GM19193 (cell line): Measurements from ENCODE around the gene RTTN.
A peak's percentile ranks its signal among the peaks of the same experiment; 100 is the strongest.

ENCODE experiments used
- POLR2A ChIP-seq: IDR thresholded peaks from 4 replicates; pipeline ENCODE4 v1.6.1; 2011; ENCODE audit not compliant: insufficient read depth, insufficient read length; ENCODE audit errors: extremely low read depth

RTTN gene

GRCh38 chr18:70220628-70221027 lies 15.1 kb upstream of the RTTN start:
- TF ChIP-seq POLR2A, result no peak

GRCh38 chr18:70219688-70220087 lies 14.2 kb upstream of the RTTN start:
- TF ChIP-seq POLR2A, result no peak

GRCh38 chr18:70216788-70217187 lies 11.3 kb upstream of the RTTN start:
- TF ChIP-seq POLR2A, result no peak

GRCh38 chr18:70207181-70207580 lies 1.7 kb upstream of the RTTN start:
- no peak for TF ChIP-seq POLR2A

GRCh38 chr18:70200286-70200685 lies 5.2 kb downstream of the RTTN start:
- no peak for TF ChIP-seq POLR2A

GRCh38 chr18:70197844-70198243 lies 7.6 kb downstream of the RTTN start:
- no peak for TF ChIP-seq POLR2A

DNA sequence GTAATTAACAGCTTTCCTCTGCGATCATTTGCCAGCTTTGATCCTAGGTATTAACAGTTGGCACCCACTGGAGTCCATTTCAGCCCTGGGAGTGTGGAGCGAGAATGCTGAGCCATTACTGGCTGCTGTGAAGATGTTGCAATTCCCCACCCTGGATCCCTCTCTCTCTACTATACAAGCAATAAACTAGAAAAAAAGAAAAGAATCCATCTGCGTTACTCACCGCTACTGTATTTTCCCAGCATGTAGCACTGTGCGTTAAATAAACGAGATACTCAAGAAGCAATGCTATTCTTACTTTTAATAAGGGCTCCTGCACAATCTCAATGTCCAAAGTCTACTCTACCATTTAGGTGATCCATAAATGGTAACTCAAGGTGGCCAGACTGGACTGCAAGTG lies 8.5 kb downstream of the RTTN start:
- TF ChIP-seq POLR2A, result no peak

DNA sequence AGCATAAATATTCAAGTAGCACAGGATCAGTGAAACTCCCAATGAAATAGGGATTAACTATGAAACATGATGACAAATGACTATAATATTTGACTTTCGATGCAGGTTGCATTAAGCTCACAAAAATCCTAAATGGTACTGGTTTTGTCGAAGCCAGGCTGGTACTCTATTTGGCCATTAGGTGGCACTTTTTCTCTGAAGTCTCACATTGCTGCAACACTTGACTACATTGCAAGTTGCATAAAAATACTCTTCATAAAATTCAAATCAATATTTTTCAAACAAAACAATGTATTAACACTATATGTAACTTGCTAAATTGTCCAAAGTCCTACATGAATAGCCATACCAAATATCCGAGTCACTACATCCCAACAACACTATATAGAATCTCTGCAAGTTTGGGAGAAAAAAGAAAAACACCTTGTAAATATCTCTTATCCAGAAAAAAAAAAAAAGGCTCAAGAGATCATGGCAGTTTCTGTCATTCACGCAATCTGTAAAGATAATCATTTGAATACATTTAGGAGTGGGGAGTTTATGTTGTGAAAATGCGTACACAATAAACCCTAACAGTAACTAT lies 9.5 kb downstream of the RTTN start:
- no peak for TF ChIP-seq POLR2A

DNA sequence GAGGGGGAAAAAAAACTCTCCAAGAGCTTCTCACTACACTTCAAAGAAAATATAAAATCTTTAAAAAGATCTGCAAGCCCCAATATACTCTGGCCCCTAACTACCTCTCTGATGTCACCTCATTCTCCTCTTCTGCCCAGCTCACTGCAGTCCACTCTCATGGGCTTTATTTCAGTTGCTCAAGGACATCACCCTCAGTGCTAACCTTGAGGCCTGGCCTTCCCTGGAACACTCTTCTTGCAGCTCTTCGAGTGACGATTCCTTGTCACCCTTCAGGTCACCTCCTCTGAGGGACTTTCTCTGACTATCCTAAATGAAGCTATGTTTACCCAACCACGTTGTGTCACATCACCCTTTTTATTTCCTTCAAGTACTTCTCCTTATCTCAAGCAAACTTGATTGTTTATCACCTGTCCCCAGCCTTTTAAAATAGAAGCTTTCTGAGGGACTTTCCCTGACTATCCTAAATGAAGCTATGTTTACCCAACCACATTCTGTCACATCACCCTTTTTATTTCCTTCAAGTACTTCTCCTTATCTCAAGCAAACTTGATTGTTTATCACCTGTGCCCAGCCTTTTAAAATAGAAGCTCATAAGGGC lies 10.4 kb downstream of the RTTN start:
- peak; percentile 32 for TF ChIP-seq POLR2A

DNA sequence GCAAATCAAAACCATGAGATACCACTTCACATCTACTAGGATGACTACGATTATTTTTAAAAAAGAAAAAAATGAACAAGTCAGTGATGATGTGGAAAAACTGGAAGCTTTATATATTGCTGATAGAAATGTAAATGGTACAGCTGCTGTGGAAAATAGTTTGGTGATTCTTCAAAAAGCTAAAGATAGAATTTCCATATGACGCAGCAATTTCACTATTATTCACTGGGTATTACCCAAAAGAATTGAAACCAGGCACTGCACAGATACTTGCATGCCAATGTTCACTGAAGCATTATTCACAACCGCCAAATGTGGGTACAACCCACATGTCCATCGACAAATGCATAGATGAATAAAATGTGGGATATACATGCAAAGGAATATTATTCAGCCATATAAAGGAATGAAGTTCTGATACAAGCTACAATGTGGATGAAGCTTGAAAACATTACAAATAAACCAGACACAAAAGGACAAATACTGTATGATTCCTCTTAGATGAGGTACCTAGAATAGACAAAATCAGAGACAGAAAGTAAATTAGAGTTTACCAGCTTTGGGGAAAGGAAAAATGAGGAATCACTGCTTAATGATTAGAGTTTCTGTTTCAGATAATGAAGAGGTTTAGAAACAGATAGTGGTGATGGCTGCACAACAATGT lies 11.1 kb downstream of the RTTN start:
- no peak for TF ChIP-seq POLR2A

- TF ChIP-seq POLR2A, result no peak
These were observed 15.0 kb downstream of the RTTN start for GRCh38 chr18:70190529-70190928.

DNA sequence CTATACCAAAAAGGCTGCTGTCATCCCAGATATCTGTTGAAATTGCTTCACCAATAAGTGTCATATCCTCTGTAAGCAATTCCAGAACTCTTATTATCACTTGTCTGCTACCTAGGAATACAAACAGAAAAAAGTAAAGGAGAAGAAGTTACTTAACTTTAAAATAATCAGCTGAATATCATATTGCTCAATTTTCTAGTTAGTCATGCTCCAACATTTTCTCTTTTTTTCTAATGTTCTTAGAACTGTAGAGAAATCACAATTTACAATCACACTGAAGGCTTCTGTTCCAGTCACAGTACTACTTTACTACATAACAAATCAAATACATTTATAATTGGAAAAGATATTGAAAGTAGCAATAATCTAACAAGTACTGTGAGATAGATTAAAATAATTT lies 17.4 kb downstream of the RTTN start:
- TF ChIP-seq POLR2A, result no peak

- TF ChIP-seq POLR2A, result no peak
These were observed 22.0 kb downstream of the RTTN start for GRCh38 chr18:70183441-70183840.

DNA sequence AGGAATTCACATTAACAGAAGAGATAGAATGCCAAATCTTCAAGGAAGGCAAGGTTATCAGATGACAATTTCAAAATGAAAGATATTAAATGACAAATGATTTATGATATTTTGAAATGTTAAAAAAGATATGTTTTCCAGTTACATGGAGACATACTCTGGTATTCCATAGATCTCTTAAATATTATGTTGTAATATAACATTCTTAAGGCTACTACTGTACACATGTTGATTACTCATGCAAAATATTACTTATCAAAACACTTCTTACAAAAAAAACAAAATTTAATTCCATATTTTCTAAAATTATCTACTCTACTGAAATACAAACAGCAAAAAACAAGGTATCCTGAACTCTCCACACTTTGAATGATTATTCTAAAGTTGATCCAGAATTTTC lies 22.9 kb downstream of the RTTN start:
- no peak for TF ChIP-seq POLR2A

DNA sequence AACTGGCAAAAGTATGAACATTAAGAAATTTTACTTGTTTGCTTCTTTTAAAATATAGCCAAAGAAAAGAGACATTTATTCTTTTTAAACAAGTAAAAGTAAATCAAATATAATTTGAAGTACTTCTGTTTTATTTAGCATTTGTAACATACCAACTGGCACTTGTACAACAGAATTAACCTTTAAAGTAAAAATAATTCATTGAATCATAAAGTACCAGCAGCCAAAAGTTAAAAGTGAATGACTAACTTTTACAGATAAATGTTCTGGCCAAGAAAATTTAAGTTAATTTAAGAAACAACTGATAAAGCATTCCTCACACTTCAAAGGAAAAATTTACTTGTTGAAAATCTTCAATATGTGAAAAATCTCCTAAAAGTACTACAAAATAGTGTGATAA lies 23.8 kb downstream of the RTTN start:
- no peak for TF ChIP-seq POLR2A

- TF ChIP-seq POLR2A, result no peak
These were observed 24.5 kb downstream of the RTTN start for GRCh38 chr18:70181015-70181414.

DNA sequence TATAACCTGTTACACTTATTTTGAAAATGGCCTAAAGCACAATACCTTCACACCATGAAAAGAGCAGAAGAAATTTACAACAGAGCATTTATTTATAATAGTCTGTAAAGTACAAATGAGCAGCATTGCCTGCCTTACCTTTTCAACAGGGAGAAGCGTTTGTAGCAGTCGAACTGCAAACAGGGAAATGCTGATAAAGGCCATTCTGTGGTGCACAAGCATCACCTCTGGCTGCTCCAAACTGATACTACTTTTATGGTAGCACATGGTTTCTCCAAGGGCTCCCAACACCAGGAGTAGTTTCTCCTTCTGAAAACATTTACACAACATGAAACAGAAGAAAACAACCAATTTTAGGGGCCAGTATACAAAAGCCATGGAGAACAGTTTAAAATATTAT lies 28.9 kb downstream of the RTTN start:
- TF ChIP-seq POLR2A, result no peak

- TF ChIP-seq POLR2A, result no peak
These were observed 30.3 kb downstream of the RTTN start for GRCh38 chr18:70175216-70175615.

DNA sequence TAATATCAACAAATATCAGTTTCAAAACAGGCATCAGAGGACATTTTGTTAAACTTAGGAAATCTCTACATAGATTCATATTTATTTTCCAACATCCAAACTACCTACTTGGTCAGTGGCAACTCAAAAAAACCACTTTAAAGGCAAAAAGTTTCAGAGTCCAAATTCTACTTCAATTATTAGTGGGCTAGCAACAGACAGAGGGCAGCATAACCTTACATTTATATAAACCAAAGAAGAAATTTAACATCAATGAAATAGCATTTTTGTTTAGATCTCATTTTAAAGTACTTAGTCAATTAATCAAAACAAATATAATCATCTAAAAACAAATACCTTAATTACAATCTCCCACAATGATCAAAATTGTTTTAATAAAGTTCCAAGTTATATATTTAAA lies 33.3 kb downstream of the RTTN start:
- TF ChIP-seq POLR2A, result no peak
